DND-41 (cell line): Measurements from ENCODE around the gene TBC1D9.

Experiments used
- ATAC-seq: fragments of 200-7000 bp; cut with Tn5 transposase; 3 replicates; pipeline ENCODE4 v1.9.1; 2021; ENCODE audit warnings: low read depth; ENCODE audit not compliant: insufficient read depth
- DNase-seq: peaks from one replicate; pipeline ENCODE4 v3.0.0-alpha.2; 2020
- H2AFZ ChIP-seq: 2 replicates; pipeline ENCODE4 v1.6.0; 2012; ENCODE audit warnings: low read depth, low read length
- H3K27ac ChIP-seq: 2 replicates; pipeline ENCODE4 v1.5.1; 2012; ENCODE audit warnings: low read length, inconsistent platforms
- H3K27me3 ChIP-seq: fragments of 200-600 bp; sonication (generic); 2 replicates; pipeline ENCODE4 v1.6.0; 2012; ENCODE audit warnings: low read length, mild to moderate bottlenecking, inconsistent platforms; ENCODE audit not compliant: insufficient read depth, poor library complexity
- H3K36me3 ChIP-seq: 2 replicates; pipeline ENCODE4 v1.5.1; 2012; ENCODE audit warnings: low read length, inconsistent platforms; ENCODE audit not compliant: insufficient read depth
- H3K4me1 ChIP-seq: 2 replicates; pipeline ENCODE4 v1.5.1; 2012; ENCODE audit warnings: mild to moderate bottlenecking, low read length; ENCODE audit not compliant: insufficient read depth
- H3K4me2 ChIP-seq: 2 replicates; pipeline ENCODE4 v1.6.0; 2012; ENCODE audit warnings: mild to moderate bottlenecking, moderate library complexity, low read length, inconsistent platforms; ENCODE audit not compliant: insufficient read depth
- H3K4me3 ChIP-seq, 2 experiments: fragments of 200-600 bp in 1 of 2; shearing (Covaris generic) in 1 of 2; 2 replicates each; pipeline ENCODE4 v1.5.1; 2012 to 2016; ENCODE audit warnings: inconsistent platforms in 2 of 2, low read length in 2 of 2, mild to moderate bottlenecking in 2 of 2, low read depth in 1 of 2, moderate library complexity in 1 of 2
- H3K79me2 ChIP-seq: 2 replicates; pipeline ENCODE4 v1.6.0; 2012; ENCODE audit warnings: low read length, inconsistent platforms; ENCODE audit not compliant: insufficient read depth
- H3K9ac ChIP-seq: 2 replicates; pipeline ENCODE4 v1.6.0; 2012; ENCODE audit warnings: low read depth, mild to moderate bottlenecking, inconsistent platforms, low read length, moderate library complexity
- H3K9me3 ChIP-seq: 2 replicates; pipeline ENCODE4 v1.5.1; 2012; ENCODE audit warnings: low read length, moderate library complexity, mild to moderate bottlenecking, inconsistent platforms; ENCODE audit not compliant: insufficient read depth, severe bottlenecking
- H4K20me1 ChIP-seq: 2 replicates; pipeline ENCODE4 v1.6.0; 2012; ENCODE audit warnings: low read length; ENCODE audit not compliant: insufficient read depth
- CTCF ChIP-seq: IDR thresholded peaks from 2 replicates; pipeline ENCODE4 v1.5.1; 2012; ENCODE audit warnings: borderline replicate concordance, low read length, moderate library complexity, mild to moderate bottlenecking; ENCODE audit not compliant: poor library complexity, severe bottlenecking; ENCODE audit errors: extremely low read depth
- EZH2 ChIP-seq: IDR thresholded peaks from 3 replicates; pipeline ENCODE4 v1.6.1; 2012; ENCODE audit warnings: borderline replicate concordance, low read depth, mild to moderate bottlenecking, moderate library complexity, low read length, inconsistent platforms; ENCODE audit not compliant: severe bottlenecking

The TBC1D9 gene

GRCh38 chr4:140662082-140662869 lies 93.9 kb downstream of the TBC1D9 start:
- H3K4me2 ChIP-seq, result no peak overlapping the region

DNA sequence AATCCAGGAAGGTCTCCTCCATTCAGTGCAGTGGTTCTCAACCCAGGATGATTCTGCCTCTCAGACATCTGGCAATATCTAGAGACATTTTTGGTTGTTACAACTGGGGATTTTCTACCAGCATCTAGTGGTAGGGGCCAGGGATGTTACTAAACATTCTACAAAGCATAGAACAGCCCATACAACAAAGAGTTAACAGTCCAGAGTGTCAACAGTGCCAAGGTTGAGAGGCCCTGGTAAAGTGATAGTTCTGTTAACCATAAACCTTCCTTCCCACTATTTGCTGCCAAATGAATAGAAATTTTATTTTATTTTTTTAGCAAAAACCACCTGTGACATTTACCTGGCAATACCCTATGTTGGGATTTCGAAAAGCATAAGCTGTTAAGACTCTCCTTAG lies 94.6 kb downstream of the TBC1D9 start:
- H3K4me2 ChIP-seq, result no peak overlapping the region
- ATAC-seq, result no peak
- TF ChIP-seq CTCF, result no peak
- no peak for TF ChIP-seq EZH2

More at GRCh38 chr4:140662082-140662869, 93.9 kb downstream of the TBC1D9 start:
- no peak overlapping the region for H3K9ac ChIP-seq
- H3K9me3 ChIP-seq, result no peaks in the 10 kb centered on the region
- no peak overlapping the region for H3K4me3 ChIP-seq
- no peak overlapping the region for H3K27ac ChIP-seq
- peaks cover 4% of the 10 kb centered on the region for H3K27me3 ChIP-seq
- H3K36me3 ChIP-seq, result no peaks in the 10 kb centered on the region
- no peaks in the 10 kb centered on the region for H4K20me1 ChIP-seq
- H3K4me1 ChIP-seq, result no peaks in the 10 kb centered on the region
- DNase-seq (no peak), ATAC-seq (no peak)
- H2AFZ ChIP-seq, result no peak overlapping the region
- TF ChIP-seq CTCF, result no peak
- no peak for TF ChIP-seq EZH2
- H3K79me2 ChIP-seq, result no peaks in the 10 kb centered on the region

DNA sequence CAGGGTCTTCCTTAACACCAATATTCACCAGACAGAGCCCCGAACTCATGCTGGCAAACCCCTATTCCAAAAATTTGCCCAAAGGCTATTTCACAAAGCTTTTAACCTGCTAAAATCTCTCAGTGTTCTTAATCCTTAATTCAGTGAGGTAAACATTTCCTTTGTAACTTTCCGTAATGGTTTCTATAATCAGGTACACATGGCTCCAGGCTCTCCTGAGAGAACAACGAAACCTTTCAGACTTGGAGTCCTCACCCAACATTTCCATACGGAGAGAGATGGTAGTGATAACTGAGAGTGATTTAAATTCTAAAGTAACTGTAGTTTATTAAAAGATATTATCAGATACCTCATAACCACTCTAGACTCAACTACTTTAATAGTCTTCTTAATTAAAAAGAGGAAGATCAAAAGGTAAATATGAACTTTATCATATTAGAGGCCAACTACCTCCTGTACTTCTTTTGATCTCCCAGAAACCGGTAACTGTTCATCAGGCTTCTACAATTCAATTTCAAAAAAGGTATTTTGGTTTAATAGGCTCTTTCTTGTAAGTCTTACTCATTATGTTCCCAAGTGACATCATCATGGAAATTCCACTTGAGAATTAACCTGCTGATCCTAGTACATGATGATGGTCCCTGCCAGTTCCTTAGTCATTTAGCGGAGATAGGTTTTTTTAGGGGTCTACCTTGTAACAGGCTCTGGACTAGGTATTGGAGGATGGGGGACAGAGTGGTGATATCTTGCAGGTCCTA lies 96.1 kb downstream of the TBC1D9 start:
- DNase-seq, result no peak
- Histone ChIP-seq H3K27me3 (peaks cover 9% of the 10 kb centered on the region), H3K36me3 (no peaks in the 10 kb centered on the region), H3K4me3 (no peak overlapping the region; a peak in 1 of 4 replicates), H3K27ac (no peak overlapping the region), H3K9ac (no peak overlapping the region), H3K4me2 (no peak overlapping the region), H3K79me2 (no peaks in the 10 kb centered on the region), H3K4me1 (no peaks in the 10 kb centered on the region), H2AFZ (no peak overlapping the region), H4K20me1 (no peaks in the 10 kb centered on the region), H3K9me3 (no peaks in the 10 kb centered on the region)
- no peak for ATAC-seq
- TF ChIP-seq EZH2, result no peak
- TF ChIP-seq CTCF, result no peak

More for the DNA sequence above, 94.6 kb downstream of the TBC1D9 start:
- no peak for DNase-seq
- Histone ChIP-seq H3K27me3 (peaks cover 4% of the 10 kb centered on the region), H3K9ac (no peak overlapping the region), H3K79me2 (no peaks in the 10 kb centered on the region), H3K27ac (no peak overlapping the region), H4K20me1 (no peaks in the 10 kb centered on the region), H3K4me3 (no peak overlapping the region), H3K36me3 (no peaks in the 10 kb centered on the region), H3K4me1 (no peaks in the 10 kb centered on the region), H3K9me3 (no peaks in the 10 kb centered on the region), H2AFZ (no peak overlapping the region)
